ENCODE results near the gene KIF5C. TPM values are rescaled to one million over a fixed set of nuclear protein-coding genes. Genes with fewer than 3 reads are reported as not detected.

KIF5C gene
- 26.8 and 27.3 TPM in 2 replicates for total RNA-seq
- long read RNA-seq, partial matches to known transcripts: 3 of 9 reads
- long read RNA-seq, other reads (novel, unspliced or antisense): 6 of 9 reads

DNA sequence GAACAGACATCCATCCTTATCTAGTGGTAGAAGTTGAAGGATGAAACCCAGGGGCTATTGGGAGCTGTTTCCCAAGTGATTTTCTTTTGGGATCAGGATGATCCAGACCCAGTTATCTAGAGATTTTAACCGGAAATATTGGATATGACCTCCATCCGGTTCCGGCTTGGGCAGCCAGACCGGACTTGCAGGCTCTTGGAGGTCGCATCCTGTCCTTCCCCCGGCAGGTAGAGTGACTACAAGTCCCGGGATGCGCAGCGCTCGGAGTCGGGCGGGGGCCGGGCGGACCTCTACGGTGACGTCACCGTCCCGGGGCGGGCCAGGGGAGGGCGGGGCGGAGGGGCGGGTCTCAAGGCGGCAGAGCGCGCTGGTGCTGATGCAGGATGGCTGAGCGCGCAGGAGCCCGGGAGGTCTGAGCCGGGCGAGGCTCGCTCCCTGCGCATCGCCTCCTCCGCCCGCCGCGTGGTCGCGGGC, at the start of gene KIF5C:
KIF5C (plus strand) TSS at position 360 of the 474 bp plus-strand sequence. CDS start 391 bp downstream, outside the sequence.
- Mint-ChIP-seq H3K4me1 (ENCODE audit: low read depth) (peaks cover 10% of the 10 kb centered on the region), H3K4me3 (ENCODE audit: low read depth) (peak within 1 kb of the TSS; percentile 83), H3K27me3 (peaks cover 31% of the 10 kb centered on the region), H3K9me3 (ENCODE audit: low read depth) (no peaks in the 10 kb centered on the region), H3K27ac (peak within 1 kb of the TSS; percentile 33), H3K36me3 (ENCODE audit: insufficient read depth) (no peaks in the 10 kb centered on the region)
- peak; percentile 81 for DNase-seq (ENCODE audit: low spot score, unreplicated experiment)
- TF ChIP-seq, protein P1, sequence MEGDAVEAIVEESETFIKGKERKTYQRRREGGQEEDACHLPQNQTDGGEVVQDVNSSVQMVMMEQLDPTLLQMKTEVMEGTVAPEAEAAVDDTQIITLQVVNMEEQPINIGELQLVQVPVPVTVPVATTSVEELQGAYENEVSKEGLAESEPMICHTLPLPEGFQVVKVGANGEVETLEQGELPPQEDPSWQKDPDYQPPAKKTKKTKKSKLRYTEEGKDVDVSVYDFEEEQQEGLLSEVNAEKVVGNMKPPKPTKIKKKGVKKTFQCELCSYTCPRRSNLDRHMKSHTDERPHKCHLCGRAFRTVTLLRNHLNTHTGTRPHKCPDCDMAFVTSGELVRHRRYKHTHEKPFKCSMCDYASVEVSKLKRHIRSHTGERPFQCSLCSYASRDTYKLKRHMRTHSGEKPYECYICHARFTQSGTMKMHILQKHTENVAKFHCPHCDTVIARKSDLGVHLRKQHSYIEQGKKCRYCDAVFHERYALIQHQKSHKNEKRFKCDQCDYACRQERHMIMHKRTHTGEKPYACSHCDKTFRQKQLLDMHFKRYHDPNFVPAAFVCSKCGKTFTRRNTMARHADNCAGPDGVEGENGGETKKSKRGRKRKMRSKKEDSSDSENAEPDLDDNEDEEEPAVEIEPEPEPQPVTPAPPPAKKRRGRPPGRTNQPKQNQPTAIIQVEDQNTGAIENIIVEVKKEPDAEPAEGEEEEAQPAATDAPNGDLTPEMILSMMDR (IDR thresholded peaks at IDR 0.05; ENCODE audit: unreplicated experiment): no peak

DNA sequence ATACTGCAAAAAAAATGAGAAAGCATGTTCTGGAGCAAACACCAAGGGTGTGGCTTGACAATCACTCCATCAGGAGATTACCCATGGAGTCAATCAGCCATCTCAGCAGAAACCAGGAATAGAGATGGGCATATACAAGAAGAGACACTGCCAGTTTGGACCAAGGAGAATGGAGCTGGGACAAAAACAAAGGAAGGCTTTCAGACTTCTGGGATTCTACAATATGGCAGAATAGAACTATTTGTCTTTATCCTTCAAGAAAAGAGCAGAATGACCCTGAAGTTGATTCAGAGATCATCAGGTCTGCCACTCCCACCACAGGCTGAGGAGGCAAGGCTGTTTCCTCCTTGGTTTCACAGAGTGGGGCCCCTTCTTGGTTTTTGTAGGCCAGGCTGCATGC, 48.2 kb upstream of the KIF5C start:
- H3K36me3 Mint-ChIP-seq (ENCODE audit: insufficient read depth): no peaks in the 10 kb centered on the region
- peaks cover 5% of the 10 kb centered on the region for H3K27me3 Mint-ChIP-seq
- no peak overlapping the region for H3K4me3 Mint-ChIP-seq (ENCODE audit: low read depth)
- DNase-seq (ENCODE audit: low spot score, unreplicated experiment): no peak
- TF ChIP-seq, protein P1 (IDR thresholded peaks at IDR 0.05; ENCODE audit: unreplicated experiment): no peak
- no peaks in the 10 kb centered on the region for H3K4me1 Mint-ChIP-seq (ENCODE audit: low read depth)
- no peak overlapping the region for H3K27ac Mint-ChIP-seq
- H3K9me3 Mint-ChIP-seq (ENCODE audit: low read depth): no peaks in the 10 kb centered on the region

GRCh38 chr2:148828941-148829340, 46.1 kb upstream of the KIF5C start:
- Mint-ChIP-seq H3K4me3 (ENCODE audit: low read depth) (no peak overlapping the region), H3K27ac (no peak overlapping the region), H3K4me1 (ENCODE audit: low read depth) (no peaks in the 10 kb centered on the region), H3K9me3 (ENCODE audit: low read depth) (no peaks in the 10 kb centered on the region), H3K27me3 (peaks cover 9% of the 10 kb centered on the region), H3K36me3 (ENCODE audit: insufficient read depth) (no peaks in the 10 kb centered on the region)
- DNase-seq (ENCODE audit: low spot score, unreplicated experiment): no peak
- TF ChIP-seq, protein P1 (IDR thresholded peaks at IDR 0.05; ENCODE audit: unreplicated experiment): no peak

DNA sequence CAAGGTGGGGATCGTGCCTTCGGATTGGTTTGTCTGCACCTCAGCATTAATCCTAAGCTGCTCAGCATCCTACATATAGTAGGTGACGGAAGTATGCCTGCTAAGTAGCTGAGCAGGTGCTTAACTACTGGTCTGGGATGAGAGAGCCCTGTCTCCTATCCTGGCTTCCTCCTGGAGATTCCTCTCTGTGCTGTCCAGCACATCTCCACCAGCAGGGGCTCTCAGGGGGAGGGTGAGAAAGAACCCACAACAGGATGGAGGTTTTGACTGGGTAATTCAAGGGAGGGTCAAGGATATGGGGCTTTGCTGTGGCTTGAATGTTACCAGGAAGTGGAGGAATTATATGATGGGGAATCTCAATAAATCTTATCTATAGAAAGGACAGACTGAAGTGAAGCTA, 45.4 kb upstream of the KIF5C start:
- Mint-ChIP-seq H3K27ac (no peak overlapping the region), H3K4me1 (ENCODE audit: low read depth) (no peaks in the 10 kb centered on the region), H3K27me3 (peaks cover 9% of the 10 kb centered on the region), H3K36me3 (ENCODE audit: insufficient read depth) (no peaks in the 10 kb centered on the region), H3K9me3 (ENCODE audit: low read depth) (no peaks in the 10 kb centered on the region), H3K4me3 (ENCODE audit: low read depth) (no peak overlapping the region)
- DNase-seq (ENCODE audit: low spot score, unreplicated experiment): no peak
- TF ChIP-seq, protein P1 (IDR thresholded peaks at IDR 0.05; ENCODE audit: unreplicated experiment): no peak

DNA sequence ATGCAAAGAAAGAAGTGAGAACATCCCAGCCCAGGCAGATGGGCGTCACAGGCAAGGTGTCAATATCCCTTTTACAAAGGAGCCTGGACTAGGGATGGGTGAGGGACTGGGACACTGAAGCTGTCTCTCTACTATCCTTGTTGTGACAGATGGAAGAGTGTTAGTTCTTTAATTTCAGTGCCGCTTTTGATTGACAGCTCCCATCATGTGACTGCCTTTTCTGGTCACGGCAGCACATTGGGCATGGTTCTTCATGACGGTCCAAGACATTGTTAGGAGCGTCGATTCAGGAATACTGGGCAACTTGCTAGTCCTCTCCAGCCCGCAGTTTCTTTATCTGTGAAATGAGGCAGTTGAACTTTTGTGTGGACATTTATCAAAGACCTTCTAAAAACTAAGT, 42.4 kb upstream of the KIF5C start:
- Mint-ChIP-seq H3K9me3 (ENCODE audit: low read depth) (no peaks in the 10 kb centered on the region), H3K4me3 (ENCODE audit: low read depth) (no peak overlapping the region), H3K27ac (no peak overlapping the region), H3K36me3 (ENCODE audit: insufficient read depth) (no peaks in the 10 kb centered on the region), H3K4me1 (ENCODE audit: low read depth) (no peaks in the 10 kb centered on the region), H3K27me3 (peaks cover 19% of the 10 kb centered on the region)
- TF ChIP-seq, protein P1 (IDR thresholded peaks at IDR 0.05; ENCODE audit: unreplicated experiment): no peak
- no peak for DNase-seq (ENCODE audit: low spot score, unreplicated experiment)

Measured in progenitor cell of endocrine pancreas (in vitro differentiated cells).